Liver (tissue), 9 donors: Measurements from ENCODE around the gene MEIS1. TPM values are rescaled to one million over a fixed set of nuclear protein-coding genes. Genes with fewer than 3 reads are reported as not detected.
"Not testable (repeated sequence)": the region's sequence is repeated elsewhere in the genome, so short reads cannot be mapped to it uniquely, and the experiment has no call there.

Experiments
- DNase-seq: peaks from one replicate; pipeline ENCODE4 v3.0.0-alpha.2; 2017; ENCODE audit warnings: low spot score
- H3K27ac ChIP-seq, 2 donors: one replicate each; pipeline ENCODE4 v1.7.0; 2013; ENCODE audit warnings: inconsistent platforms in 2 of 2, low read length in 2 of 2, control low read depth in 1 of 2, low read depth in 1 of 2, mild to moderate bottlenecking in 1 of 2
- H3K27me3 ChIP-seq, 4 donors: one replicate each; pipeline versions ENCODE4 v1.6.1 to v1.7.0; 2013; ENCODE audit warnings: low read length in 3 of 4, inconsistent platforms in 1 of 4, mild to moderate bottlenecking in 1 of 4, moderate library complexity in 1 of 4; ENCODE audit not compliant: control insufficient read depth in 4 of 4, insufficient read depth in 4 of 4
- H3K36me3 ChIP-seq, 4 donors: one replicate each; pipeline versions ENCODE4 v1.6.1 to v1.7.0; 2013; ENCODE audit warnings: low read length in 3 of 4, mild to moderate bottlenecking in 3 of 4, low read depth in 1 of 4, moderate library complexity in 1 of 4; ENCODE audit not compliant: control insufficient read depth in 4 of 4, insufficient read depth in 3 of 4
- H3K4me1 ChIP-seq, 4 donors: one replicate each; pipeline versions ENCODE4 v1.6.1 to v1.7.0; 2013; ENCODE audit warnings: low read length in 3 of 4, mild to moderate bottlenecking in 3 of 4, moderate library complexity in 1 of 4; ENCODE audit not compliant: control insufficient read depth in 4 of 4, insufficient read depth in 4 of 4
- H3K4me3 ChIP-seq, 3 donors: one replicate each; pipeline versions ENCODE4 v1.6.1 to v1.7.0; 2013; ENCODE audit warnings: low read length in 3 of 3, control low read depth in 1 of 3, low read depth in 1 of 3, mild to moderate bottlenecking in 1 of 3
- H3K9ac ChIP-seq, 2 donors: one replicate each; pipeline ENCODE4 v1.7.0; 2013; ENCODE audit warnings: low read length in 2 of 2, mild to moderate bottlenecking in 2 of 2, moderate library complexity in 2 of 2, control low read depth in 1 of 2, low read depth in 1 of 2
- H3K9me3 ChIP-seq, 4 donors: one replicate each; pipeline versions ENCODE4 v1.6.1 to v1.7.0; 2013; ENCODE audit warnings: low read length in 3 of 4; ENCODE audit not compliant: control insufficient read depth in 4 of 4
- EGR1 ChIP-seq, 2 donors: IDR thresholded peaks; 2 replicates each; pipeline ENCODE4 v1.6.1; 2016 to 2018; ENCODE audit warnings: antibody characterized with exemption in 2 of 2, low read depth in 2 of 2
- FOXA1 ChIP-seq: IDR thresholded peaks from 2 replicates; pipeline ENCODE4 v1.6.1; 2016; ENCODE audit warnings: antibody characterized with exemption
- FOXA2 ChIP-seq: IDR thresholded peaks from 2 replicates; pipeline ENCODE4 v1.6.1; 2016; ENCODE audit warnings: antibody characterized with exemption
- HNF4A ChIP-seq, 2 donors: conservative IDR thresholded peaks; 2 replicates each; pipeline ENCODE4 v1.6.1; 2016; ENCODE audit warnings: antibody characterized with exemption in 2 of 2, mild to moderate bottlenecking in 2 of 2
- JUND ChIP-seq, 2 donors: IDR thresholded peaks; 2 replicates each; pipeline ENCODE4 v1.6.1; 2016; ENCODE audit warnings: antibody characterized with exemption in 2 of 2
- NR2F2 ChIP-seq: IDR thresholded peaks from 2 replicates; pipeline ENCODE4 v1.6.1; 2016; ENCODE audit warnings: antibody characterized with exemption
- RAD21 ChIP-seq, 2 donors: IDR thresholded peaks; 2 replicates each; pipeline ENCODE4 v1.6.1; 2016; ENCODE audit warnings: antibody characterized with exemption in 2 of 2, mild to moderate bottlenecking in 2 of 2
- TAF1 ChIP-seq: conservative IDR thresholded peaks from 2 replicates; pipeline ENCODE4 v1.6.1; 2016; ENCODE audit warnings: antibody characterized with exemption, mild to moderate bottlenecking
- WGBS: extraction: QIAGEN DNeasy Blood & Tissue Kit; methylation state at CpG from one replicate; pipeline ENCODE4 v1.1.7; 2013; 5-methylcytosine and 5-hydroxymethylcytosine counted together
- polyA plus RNA-seq, 2 donors: library from polyadenylated mRNA; stranded (reverse) in 1 of 2; unstranded in 1 of 2; fragments of 200-250 nt in 1 of 2; fragments of >200 nt in 1 of 2; fragmentation: Nextera tagmentation in 1 of 2; extraction: Ambion mirVana in 1 of 2; gene quantifications; one replicate each; pipeline versions ENCODE4 v1.2.1 to v1.2.3, GENCODE V29; 2013 to 2015
- total RNA-seq, 2 donors: library from RNA; depleted of rRNA; stranded (reverse); fragments of >200 nt; gene quantifications; one replicate each; pipeline ENCODE4 v1.2.3, GENCODE V29; 2014
- TF ChIP-seq, protein P1 (sequence below): IDR thresholded peaks from 2 replicates; pipeline ENCODE4 v1.6.1; 2016; ENCODE audit warnings: antibody characterized with exemption, mild to moderate bottlenecking
- TF ChIP-seq, protein P2 (sequence below): IDR thresholded peaks from 2 replicates; pipeline ENCODE4 v1.6.1; 2016; ENCODE audit warnings: antibody characterized with exemption
- TF ChIP-seq, protein P3 (sequence below): fragments of 150-350 bp; IDR thresholded peaks from 2 replicates; pipeline ENCODE4 v1.5.1; 2017; ENCODE audit warnings: improper control_type of control experiment, low read depth, low read length; ENCODE audit not compliant: missing input control
- TF ChIP-seq, protein P4 (sequence below): IDR thresholded peaks from 2 replicates; pipeline ENCODE4 v1.6.1; 2016; ENCODE audit warnings: antibody characterized with exemption
- TF ChIP-seq, protein P5 (sequence below): IDR thresholded peaks from 2 replicates; pipeline ENCODE4 v1.6.1; 2016; ENCODE audit warnings: antibody characterized with exemption
- donor health status: healthy.
- donor health status: healthy.
- donor health status: healthy.
- donor health status: healthy.
- donor health status: healthy.

MEIS1 gene
- total and polyA plus RNA-seq, 4 donors: 1.6 to 8.6 (median 5.5) TPM

DNA sequence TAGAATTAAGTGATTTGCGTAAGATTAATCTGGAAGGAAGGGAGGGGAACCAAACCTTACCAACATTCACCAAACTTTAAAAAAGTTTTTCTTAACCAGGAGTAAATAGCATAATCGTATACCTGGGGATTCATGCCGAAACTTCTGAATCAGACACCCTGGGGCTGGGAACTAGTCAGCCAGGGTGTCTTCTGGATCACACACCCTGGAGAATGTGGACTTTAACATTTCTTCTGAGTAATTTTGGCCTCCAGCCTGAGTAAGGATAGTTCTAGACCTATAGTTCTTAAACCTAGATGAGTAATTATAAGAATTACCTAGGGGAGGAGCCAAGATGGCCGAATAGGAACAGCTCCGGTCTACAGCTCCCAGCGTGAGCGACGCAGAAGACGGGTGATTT, 44.1 kb upstream of the MEIS1 start:
- 94% methylated on average over 9 of the region's 9 CpGs for WGBS
- no peak for DNase-seq
- H3K27ac ChIP-seq: no peak overlapping the region
- TF ChIP-seq TAF1: no peak
- H3K4me1 ChIP-seq: no peaks in the 10 kb centered on the region
- no peaks in the 10 kb centered on the region for H3K9me3 ChIP-seq
- H3K36me3 ChIP-seq: no peaks in the 10 kb centered on the region
- no peak overlapping the region for H3K9ac ChIP-seq
- no peak overlapping the region for H3K4me3 ChIP-seq
- H3K27me3 ChIP-seq: peaks cover 0 to 3% (median 0%) of the 10 kb centered on the region in 4 donors

DNA sequence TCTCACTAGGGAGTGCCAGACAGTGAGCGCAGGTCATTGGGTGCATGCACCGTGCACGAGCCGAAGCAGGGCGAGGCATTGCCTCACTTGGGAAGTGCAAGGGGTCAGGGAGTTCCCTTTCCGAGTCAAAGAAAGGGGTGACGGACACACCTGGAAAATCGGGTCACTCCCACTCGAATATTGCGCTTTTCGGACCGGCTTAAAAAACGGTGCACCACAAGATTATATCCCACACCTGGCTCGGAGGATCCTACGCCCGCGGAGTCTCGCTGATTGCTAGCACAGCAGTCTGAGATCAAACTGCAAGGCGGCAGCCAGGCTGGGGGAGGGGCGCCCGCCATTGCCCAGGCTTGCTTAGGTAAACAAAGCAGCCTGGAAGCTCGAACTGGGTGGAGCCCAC, 43.7 kb upstream of the MEIS1 start:
- not testable (repeated sequence) for H3K4me1 ChIP-seq, H3K36me3 ChIP-seq, H3K9ac ChIP-seq, DNase-seq, H3K4me3 ChIP-seq, H3K27ac ChIP-seq, H3K9me3 ChIP-seq, H3K27me3 ChIP-seq
- 80% methylated on average over 19 of the region's 22 CpGs for WGBS

DNA sequence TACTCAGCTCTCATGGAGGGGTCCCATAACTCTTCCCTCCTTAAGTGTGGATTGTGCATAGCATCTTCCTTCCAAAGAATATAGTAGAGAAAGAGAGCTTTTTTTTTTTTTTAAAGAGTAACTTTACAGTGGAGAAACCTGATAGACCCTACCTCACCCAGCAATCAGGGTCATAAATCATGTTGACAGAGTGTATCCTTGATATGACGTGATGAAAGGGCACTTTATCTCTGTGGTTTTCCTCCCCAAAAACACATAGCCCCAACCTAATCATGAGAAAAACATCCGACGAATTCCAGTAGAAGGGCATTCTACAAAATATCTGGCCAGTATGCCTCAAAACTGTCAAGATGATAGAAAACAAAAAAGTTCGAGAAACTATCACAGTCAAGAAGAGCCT, 29.5 kb upstream of the MEIS1 start:
- no peak overlapping the region for H3K27ac ChIP-seq
- H3K36me3 ChIP-seq: no peaks in the 10 kb centered on the region
- peaks cover 0 to 8% (median 3%) of the 10 kb centered on the region in 4 donors for H3K9me3 ChIP-seq
- no peak for TF ChIP-seq FOXA2
- TF ChIP-seq JUND (IDR thresholded peaks at IDR 0.05): no peak
- TF ChIP-seq HNF4A (conservative IDR thresholded peaks at IDR 0.05): no peak
- no peak for TF ChIP-seq FOXA1
- no peak for TF ChIP-seq EGR1 (IDR thresholded peaks at IDR 0.05; ENCODE audit: low read depth in 2 of 2)
- no peak for TF ChIP-seq TAF1
- TF ChIP-seq, protein P1, sequence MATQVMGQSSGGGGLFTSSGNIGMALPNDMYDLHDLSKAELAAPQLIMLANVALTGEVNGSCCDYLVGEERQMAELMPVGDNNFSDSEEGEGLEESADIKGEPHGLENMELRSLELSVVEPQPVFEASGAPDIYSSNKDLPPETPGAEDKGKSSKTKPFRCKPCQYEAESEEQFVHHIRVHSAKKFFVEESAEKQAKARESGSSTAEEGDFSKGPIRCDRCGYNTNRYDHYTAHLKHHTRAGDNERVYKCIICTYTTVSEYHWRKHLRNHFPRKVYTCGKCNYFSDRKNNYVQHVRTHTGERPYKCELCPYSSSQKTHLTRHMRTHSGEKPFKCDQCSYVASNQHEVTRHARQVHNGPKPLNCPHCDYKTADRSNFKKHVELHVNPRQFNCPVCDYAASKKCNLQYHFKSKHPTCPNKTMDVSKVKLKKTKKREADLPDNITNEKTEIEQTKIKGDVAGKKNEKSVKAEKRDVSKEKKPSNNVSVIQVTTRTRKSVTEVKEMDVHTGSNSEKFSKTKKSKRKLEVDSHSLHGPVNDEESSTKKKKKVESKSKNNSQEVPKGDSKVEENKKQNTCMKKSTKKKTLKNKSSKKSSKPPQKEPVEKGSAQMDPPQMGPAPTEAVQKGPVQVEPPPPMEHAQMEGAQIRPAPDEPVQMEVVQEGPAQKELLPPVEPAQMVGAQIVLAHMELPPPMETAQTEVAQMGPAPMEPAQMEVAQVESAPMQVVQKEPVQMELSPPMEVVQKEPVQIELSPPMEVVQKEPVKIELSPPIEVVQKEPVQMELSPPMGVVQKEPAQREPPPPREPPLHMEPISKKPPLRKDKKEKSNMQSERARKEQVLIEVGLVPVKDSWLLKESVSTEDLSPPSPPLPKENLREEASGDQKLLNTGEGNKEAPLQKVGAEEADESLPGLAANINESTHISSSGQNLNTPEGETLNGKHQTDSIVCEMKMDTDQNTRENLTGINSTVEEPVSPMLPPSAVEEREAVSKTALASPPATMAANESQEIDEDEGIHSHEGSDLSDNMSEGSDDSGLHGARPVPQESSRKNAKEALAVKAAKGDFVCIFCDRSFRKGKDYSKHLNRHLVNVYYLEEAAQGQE: no peak
- TF ChIP-seq NR2F2: no peak
- no peak for TF ChIP-seq RAD21 (IDR thresholded peaks at IDR 0.05)
- TF ChIP-seq, protein P2, sequence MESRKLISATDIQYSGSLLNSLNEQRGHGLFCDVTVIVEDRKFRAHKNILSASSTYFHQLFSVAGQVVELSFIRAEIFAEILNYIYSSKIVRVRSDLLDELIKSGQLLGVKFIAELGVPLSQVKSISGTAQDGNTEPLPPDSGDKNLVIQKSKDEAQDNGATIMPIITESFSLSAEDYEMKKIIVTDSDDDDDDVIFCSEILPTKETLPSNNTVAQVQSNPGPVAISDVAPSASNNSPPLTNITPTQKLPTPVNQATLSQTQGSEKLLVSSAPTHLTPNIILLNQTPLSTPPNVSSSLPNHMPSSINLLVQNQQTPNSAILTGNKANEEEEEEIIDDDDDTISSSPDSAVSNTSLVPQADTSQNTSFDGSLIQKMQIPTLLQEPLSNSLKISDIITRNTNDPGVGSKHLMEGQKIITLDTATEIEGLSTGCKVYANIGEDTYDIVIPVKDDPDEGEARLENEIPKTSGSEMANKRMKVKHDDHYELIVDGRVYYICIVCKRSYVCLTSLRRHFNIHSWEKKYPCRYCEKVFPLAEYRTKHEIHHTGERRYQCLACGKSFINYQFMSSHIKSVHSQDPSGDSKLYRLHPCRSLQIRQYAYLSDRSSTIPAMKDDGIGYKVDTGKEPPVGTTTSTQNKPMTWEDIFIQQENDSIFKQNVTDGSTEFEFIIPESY: no peak
- TF ChIP-seq, protein P3, sequence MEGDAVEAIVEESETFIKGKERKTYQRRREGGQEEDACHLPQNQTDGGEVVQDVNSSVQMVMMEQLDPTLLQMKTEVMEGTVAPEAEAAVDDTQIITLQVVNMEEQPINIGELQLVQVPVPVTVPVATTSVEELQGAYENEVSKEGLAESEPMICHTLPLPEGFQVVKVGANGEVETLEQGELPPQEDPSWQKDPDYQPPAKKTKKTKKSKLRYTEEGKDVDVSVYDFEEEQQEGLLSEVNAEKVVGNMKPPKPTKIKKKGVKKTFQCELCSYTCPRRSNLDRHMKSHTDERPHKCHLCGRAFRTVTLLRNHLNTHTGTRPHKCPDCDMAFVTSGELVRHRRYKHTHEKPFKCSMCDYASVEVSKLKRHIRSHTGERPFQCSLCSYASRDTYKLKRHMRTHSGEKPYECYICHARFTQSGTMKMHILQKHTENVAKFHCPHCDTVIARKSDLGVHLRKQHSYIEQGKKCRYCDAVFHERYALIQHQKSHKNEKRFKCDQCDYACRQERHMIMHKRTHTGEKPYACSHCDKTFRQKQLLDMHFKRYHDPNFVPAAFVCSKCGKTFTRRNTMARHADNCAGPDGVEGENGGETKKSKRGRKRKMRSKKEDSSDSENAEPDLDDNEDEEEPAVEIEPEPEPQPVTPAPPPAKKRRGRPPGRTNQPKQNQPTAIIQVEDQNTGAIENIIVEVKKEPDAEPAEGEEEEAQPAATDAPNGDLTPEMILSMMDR: no peak
- TF ChIP-seq, protein P4, sequence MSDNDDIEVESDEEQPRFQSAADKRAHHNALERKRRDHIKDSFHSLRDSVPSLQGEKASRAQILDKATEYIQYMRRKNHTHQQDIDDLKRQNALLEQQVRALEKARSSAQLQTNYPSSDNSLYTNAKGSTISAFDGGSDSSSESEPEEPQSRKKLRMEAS: no peak
- TF ChIP-seq, protein P5, sequence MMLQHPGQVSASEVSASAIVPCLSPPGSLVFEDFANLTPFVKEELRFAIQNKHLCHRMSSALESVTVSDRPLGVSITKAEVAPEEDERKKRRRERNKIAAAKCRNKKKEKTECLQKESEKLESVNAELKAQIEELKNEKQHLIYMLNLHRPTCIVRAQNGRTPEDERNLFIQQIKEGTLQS: no peak
- no peak overlapping the region for H3K9ac ChIP-seq
- no peak overlapping the region for H3K4me3 ChIP-seq
- no peaks in the 10 kb centered on the region for H3K4me1 ChIP-seq
- peaks cover 0 to 4% (median 0%) of the 10 kb centered on the region in 4 donors for H3K27me3 ChIP-seq
- DNase-seq: no peak
- WGBS: 44% methylated on average over 4 of the region's 4 CpGs
